HepG2 (cell line): Measurements from ENCODE around the gene RORC. TPM values are rescaled to one million over a fixed set of nuclear protein-coding genes. Genes with fewer than 3 reads are reported as not detected.
A peak's percentile ranks its signal among the peaks of the same experiment; 100 is the strongest.

Source experiments
- ARNT ChIP-seq: fragments of 450-650 bp; IDR thresholded peaks from 2 replicates; pipeline ENCODE4 v1.6.1; 2017
- ERF ChIP-seq: IDR thresholded peaks from 2 replicates; pipeline ENCODE4 v1.6.1; 2018; ENCODE audit warnings: missing biosample characterization, missing genetic modification reagents
- NFYB ChIP-seq: sonication (generic); formaldehyde crosslinking; IDR thresholded peaks from 2 replicates; pipeline ENCODE4 v1.4.0; 2020; ENCODE audit warnings: missing genetic modification reagents
- NFYC ChIP-seq: IDR thresholded peaks from 2 replicates; pipeline ENCODE4 v1.6.1; 2016; ENCODE audit warnings: missing genetic modification reagents, missing compliant biosample characterization
- SETDB1 ChIP-seq: sonication (generic); formaldehyde crosslinking; IDR thresholded peaks from 2 replicates; pipeline ENCODE4 v1.5.1; 2020; ENCODE audit warnings: missing genetic modification reagents, mild to moderate bottlenecking, borderline replicate concordance
- SOX6 ChIP-seq, 2 experiments: fragments of 450-650 bp in 1 of 2; sonication (generic) in 1 of 2; formaldehyde crosslinking in 1 of 2; IDR thresholded peaks; 2 replicates each; pipeline versions ENCODE4 v1.4.0 to v1.6.1; 2017 to 2020; ENCODE audit warnings: antibody characterized with exemption in 1 of 2, mild to moderate bottlenecking in 1 of 2, missing genetic modification reagents in 1 of 2
- TFE3 ChIP-seq: IDR thresholded peaks from 2 replicates; pipeline ENCODE4 v1.6.1; 2016
- ZNF331 ChIP-seq: sonication (generic); formaldehyde crosslinking; IDR thresholded peaks from 2 replicates; pipeline ENCODE4 v1.4.0; 2020; ENCODE audit warnings: missing genetic modification reagents
- ZNF33A ChIP-seq: sonication (generic); formaldehyde crosslinking; IDR thresholded peaks from 2 replicates; pipeline ENCODE4 v1.5.1; 2020; ENCODE audit warnings: missing genetic modification reagents, mild to moderate bottlenecking, moderate library complexity, borderline replicate concordance
- ZNF367 ChIP-seq: sonication (generic); formaldehyde crosslinking; IDR thresholded peaks from 2 replicates; pipeline ENCODE4 v1.4.0; 2020; ENCODE audit warnings: missing genetic modification reagents, borderline replicate concordance
- ZNF451 ChIP-seq: sonication (generic); formaldehyde crosslinking; IDR thresholded peaks from 2 replicates; pipeline ENCODE4 v1.5.0; 2020; ENCODE audit warnings: mild to moderate bottlenecking, missing genetic modification reagents
- ZNF883 ChIP-seq: sonication (generic); formaldehyde crosslinking; IDR thresholded peaks from 2 replicates; pipeline ENCODE4 v1.5.1; 2020; ENCODE audit warnings: mild to moderate bottlenecking, missing genetic modification reagents; ENCODE audit errors: not compliant biosample characterization
- ZSCAN25 ChIP-seq: sonication (generic); formaldehyde crosslinking; IDR thresholded peaks from 2 replicates; pipeline ENCODE4 v1.8.0; 2022; ENCODE audit warnings: mild to moderate bottlenecking, missing genetic modification reagents
- polyA plus RNA-seq, 8 experiments: library from polyadenylated mRNA; depleted of rRNA in 3 of 8; stranded (reverse) in 7 of 8; unstranded in 1 of 8; fragments of >200 nt; fragmentation: Illumina TruSeq in 4 of 8; extraction: Trizol in 4 of 8; gene quantifications; 2 replicates each; pipeline versions ENCODE4 v1.2.1 to v1.2.3, GENCODE V29; 2011 to 2016; ENCODE audit warnings: low read depth in 4 of 8, missing spikeins in 1 of 8, mixed read lengths in 1 of 8; ENCODE audit not compliant: insufficient read depth in 1 of 8
- total RNA-seq, 5 experiments: library from RNA; depleted of rRNA; stranded (reverse); fragments of >200 nt; fragmentation: Illumina TruSeq; extraction: Trizol; gene quantifications; 2 replicates each; pipeline ENCODE4 v1.2.3, GENCODE V29; 2016; ENCODE audit warnings: low read depth in 1 of 5
- TF ChIP-seq, protein P1 (sequence below): sonication (generic); formaldehyde crosslinking; IDR thresholded peaks from 2 replicates; pipeline ENCODE4 v1.4.0; 2020; ENCODE audit warnings: missing genetic modification reagents
- TF ChIP-seq, protein P2 (sequence below): sonication (generic); formaldehyde crosslinking; IDR thresholded peaks from 2 replicates; pipeline ENCODE4 v1.4.0; 2020; ENCODE audit warnings: low read depth, missing genetic modification reagents
- TF ChIP-seq, protein P3 (sequence below), 2 experiments: sonication (generic) in 1 of 2; formaldehyde crosslinking in 1 of 2; IDR thresholded peaks; 2 replicates each; pipeline versions ENCODE4 v1.4.0 to v1.6.1; 2016 to 2020; ENCODE audit warnings: borderline replicate concordance in 1 of 2, low read depth in 1 of 2, mild to moderate bottlenecking in 1 of 2, missing genetic modification reagents in 1 of 2

Gene RORC
- total and polyA plus RNA-seq, 2 of the 13 experiments (the other 11 are each of a cell fraction or from before 2014, with no cell fraction given): 2.5 to 6.5 TPM

- TF ChIP-seq, protein P1, sequence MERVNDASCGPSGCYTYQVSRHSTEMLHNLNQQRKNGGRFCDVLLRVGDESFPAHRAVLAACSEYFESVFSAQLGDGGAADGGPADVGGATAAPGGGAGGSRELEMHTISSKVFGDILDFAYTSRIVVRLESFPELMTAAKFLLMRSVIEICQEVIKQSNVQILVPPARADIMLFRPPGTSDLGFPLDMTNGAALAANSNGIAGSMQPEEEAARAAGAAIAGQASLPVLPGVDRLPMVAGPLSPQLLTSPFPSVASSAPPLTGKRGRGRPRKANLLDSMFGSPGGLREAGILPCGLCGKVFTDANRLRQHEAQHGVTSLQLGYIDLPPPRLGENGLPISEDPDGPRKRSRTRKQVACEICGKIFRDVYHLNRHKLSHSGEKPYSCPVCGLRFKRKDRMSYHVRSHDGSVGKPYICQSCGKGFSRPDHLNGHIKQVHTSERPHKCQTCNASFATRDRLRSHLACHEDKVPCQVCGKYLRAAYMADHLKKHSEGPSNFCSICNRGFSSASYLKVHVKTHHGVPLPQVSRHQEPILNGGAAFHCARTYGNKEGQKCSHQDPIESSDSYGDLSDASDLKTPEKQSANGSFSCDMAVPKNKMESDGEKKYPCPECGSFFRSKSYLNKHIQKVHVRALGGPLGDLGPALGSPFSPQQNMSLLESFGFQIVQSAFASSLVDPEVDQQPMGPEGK (CRISPR knock-in tag): no peak
- TF ChIP-seq NFYB (CRISPR knock-in tag) (no peak), ZNF451 (CRISPR knock-in tag) (no peak), SOX6 (IDR thresholded peaks at IDR 0.05) (no peak), SOX6 (CRISPR knock-in tag; IDR thresholded peaks at IDR 0.05) (peak; percentile 64), ZSCAN25 (CRISPR knock-in tag) (peak; percentile 100), TFE3 (CRISPR knock-in tag) (no peak; the same call in 1 of the 2 replicates), ZNF33A (CRISPR knock-in tag) (no peak), ZNF367 (CRISPR knock-in tag) (no peak), SETDB1 (CRISPR knock-in tag) (no peak), ARNT (no peak), NFYC (CRISPR knock-in tag) (no peak), ZNF331 (CRISPR knock-in tag) (peak; percentile 19; the same call in 1 of the 2 replicates), ERF (CRISPR knock-in tag) (peak; percentile 64; the same call in 1 of the 2 replicates), ZNF883 (no peak)
- TF ChIP-seq, protein P2, sequence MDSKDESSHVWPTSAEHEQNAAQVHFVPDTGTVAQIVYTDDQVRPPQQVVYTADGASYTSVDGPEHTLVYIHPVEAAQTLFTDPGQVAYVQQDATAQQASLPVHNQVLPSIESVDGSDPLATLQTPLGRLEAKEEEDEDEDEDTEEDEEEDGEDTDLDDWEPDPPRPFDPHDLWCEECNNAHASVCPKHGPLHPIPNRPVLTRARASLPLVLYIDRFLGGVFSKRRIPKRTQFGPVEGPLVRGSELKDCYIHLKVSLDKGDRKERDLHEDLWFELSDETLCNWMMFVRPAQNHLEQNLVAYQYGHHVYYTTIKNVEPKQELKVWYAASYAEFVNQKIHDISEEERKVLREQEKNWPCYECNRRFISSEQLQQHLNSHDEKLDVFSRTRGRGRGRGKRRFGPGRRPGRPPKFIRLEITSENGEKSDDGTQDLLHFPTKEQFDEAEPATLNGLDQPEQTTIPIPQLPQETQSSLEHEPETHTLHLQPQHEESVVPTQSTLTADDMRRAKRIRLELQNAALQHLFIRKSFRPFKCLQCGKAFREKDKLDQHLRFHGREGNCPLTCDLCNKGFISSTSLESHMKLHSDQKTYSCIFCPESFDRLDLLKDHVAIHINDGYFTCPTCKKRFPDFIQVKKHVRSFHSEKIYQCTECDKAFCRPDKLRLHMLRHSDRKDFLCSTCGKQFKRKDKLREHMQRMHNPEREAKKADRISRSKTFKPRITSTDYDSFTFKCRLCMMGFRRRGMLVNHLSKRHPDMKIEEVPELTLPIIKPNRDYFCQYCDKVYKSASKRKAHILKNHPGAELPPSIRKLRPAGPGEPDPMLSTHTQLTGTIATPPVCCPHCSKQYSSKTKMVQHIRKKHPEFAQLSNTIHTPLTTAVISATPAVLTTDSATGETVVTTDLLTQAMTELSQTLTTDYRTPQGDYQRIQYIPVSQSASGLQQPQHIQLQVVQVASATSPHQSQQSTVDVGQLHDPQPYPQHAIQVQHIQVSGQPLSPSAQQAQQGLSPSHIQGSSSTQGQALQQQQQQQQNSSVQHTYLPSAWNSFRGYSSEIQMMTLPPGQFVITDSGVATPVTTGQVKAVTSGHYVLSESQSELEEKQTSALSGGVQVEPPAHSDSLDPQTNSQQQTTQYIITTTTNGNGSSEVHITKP: peak; percentile 31; the same call in 1 of the 2 replicates
- TF ChIP-seq, protein P3, sequence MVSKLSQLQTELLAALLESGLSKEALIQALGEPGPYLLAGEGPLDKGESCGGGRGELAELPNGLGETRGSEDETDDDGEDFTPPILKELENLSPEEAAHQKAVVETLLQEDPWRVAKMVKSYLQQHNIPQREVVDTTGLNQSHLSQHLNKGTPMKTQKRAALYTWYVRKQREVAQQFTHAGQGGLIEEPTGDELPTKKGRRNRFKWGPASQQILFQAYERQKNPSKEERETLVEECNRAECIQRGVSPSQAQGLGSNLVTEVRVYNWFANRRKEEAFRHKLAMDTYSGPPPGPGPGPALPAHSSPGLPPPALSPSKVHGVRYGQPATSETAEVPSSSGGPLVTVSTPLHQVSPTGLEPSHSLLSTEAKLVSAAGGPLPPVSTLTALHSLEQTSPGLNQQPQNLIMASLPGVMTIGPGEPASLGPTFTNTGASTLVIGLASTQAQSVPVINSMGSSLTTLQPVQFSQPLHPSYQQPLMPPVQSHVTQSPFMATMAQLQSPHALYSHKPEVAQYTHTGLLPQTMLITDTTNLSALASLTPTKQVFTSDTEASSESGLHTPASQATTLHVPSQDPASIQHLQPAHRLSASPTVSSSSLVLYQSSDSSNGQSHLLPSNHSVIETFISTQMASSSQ (IDR thresholded peaks at IDR 0.05; ENCODE audit: low read depth): no peak
- TF ChIP-seq, protein P3 (CRISPR knock-in tag; IDR thresholded peaks at IDR 0.05; ENCODE audit: borderline replicate concordance): no peak
Measured at GRCh38 chr1:151839457-151840403, 8.1 kb upstream of the RORC start, which contains the start of gene C2CD4D (continued).
